IPS-11a (cell line): ENCODE measurements around the gene SMAD4.
"Not testable (repeated sequence)": the region's sequence is repeated elsewhere in the genome, so short reads cannot be mapped to it uniquely, and the experiment has no call there.

Experiments
- H3K4me3 ChIP-seq: one replicate; pipeline ENCODE4 v1.5.1; 2013; ENCODE audit warnings: low read depth, low read length, control low read depth

SMAD4 gene

DNA sequence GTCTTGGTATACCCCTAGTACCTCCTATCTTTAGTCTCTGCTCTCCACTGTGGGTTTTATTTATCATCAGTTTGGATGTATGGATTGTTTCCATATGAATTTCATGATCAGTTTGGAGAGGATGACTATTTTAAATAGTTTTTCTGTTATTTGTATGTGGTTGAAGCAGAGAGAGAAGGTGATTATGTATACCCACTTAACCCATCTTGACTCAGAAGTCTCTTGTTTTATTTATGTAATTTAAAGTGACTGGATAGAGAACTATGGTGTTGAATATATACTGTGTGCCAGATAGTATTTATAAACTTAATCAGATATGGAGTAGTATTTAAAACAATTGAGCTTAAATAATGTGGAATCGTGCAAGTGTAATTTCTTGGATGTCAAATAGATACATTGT lies 39.9 kb downstream of the SMAD4 start:
- no peak overlapping the region for H3K4me3 ChIP-seq

DNA sequence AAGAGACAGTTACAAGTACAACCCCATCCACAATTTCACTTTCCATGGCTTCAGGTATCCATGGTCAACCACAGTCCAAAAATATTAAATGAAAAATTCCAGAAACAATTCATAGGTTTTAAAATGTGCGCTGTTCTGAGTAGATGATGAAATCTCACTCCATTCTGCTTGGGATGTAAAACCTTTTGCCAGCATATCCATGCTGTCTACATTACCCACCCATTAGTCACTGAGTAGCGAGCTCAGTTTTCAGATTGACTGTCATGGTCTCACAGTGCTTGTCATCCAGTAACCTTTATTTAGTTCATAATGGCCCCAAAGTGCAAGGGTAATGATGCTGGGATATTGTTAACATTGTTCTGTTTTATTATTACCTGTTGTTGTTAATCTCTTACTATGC lies 40.5 kb downstream of the SMAD4 start:
- H3K4me3 ChIP-seq, result no peak overlapping the region

DNA sequence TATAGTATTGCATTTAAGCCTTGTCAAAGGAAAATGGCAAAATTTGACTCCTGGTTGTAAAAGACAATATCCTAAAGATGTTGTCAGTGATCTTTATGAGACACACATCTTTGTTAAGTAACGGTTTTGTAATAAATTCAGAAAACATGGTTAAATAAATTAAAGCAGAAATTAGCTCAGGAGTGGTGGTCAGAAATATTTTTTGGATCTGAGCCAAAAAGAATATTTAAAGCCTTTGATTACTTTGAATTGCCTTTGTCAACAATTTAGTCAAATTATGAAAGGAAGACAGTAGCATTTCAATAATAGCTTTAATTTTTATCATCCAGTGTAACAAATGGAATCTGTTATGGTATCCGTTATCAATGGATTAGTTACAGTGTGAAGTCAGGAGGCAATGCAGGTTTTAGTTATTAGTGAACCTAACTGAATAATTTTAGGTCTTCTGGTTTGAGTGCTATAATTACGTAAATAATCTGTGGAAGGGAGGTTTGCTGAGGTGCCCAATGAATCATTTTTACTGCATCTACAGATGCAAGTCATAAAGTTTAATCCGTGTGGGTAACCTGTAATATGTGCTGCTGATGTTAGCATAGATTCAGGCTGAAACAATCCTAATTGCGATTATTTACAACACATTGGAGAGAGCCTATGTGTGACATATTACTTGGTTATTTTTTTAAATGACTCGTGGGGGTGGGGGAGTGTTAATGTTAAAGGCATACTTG lies 42.7 kb downstream of the SMAD4 start:
- no peak overlapping the region for H3K4me3 ChIP-seq

DNA sequence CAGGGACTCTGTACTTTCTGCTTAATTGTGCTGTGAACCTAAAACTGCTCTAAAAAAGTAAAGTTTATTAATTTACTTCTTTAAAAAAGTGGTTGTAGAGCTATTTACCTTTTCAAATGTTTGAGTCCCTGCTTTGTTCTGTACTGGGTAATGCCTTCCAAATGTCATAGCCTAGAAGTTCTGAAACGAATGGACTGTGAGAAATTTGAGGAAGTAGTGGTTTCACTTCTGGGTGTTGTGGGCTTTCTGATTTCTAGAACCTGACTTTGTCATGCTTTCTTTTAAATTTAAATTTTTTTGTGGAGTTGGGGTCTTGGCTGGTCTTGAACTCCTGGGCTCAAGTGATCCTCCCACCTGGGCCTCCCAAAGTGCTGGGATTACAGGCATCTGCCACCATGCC lies 44.6 kb downstream of the SMAD4 start:
- H3K4me3 ChIP-seq, result no peak overlapping the region

DNA sequence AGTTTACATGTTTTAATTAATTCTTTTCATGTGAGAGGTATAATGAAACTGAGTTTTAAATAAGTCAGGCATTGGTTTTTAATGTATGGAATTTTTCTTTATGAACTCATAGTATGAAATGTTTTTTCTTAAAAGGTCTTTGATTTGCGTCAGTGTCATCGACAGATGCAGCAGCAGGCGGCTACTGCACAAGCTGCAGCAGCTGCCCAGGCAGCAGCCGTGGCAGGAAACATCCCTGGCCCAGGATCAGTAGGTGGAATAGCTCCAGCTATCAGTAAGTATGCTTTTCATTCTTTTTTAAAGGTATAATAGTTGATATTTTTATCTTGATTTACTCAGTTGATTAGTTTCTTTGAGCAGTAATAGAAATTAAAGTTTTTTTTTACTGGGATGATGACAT lies 46.5 kb downstream of the SMAD4 start:
- H3K4me3 ChIP-seq, result no peak overlapping the region

DNA sequence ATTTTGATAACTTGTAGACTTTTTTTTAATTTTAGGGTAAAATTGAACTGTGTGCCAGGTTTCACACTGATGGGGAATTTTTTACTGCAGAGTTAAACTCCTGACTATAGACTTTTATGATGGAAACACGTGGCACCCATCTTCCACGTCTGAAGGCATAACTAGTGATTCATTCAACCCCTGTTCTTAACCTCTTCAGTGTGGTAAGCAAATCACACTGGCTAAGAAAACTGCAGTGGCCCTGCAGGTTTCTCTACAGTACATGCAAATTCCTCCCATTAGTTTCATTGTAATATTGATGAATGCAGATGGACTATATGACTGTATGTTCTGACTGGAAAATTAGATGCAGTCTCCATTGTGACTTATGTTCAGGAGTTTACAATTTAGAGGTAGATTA lies 47.2 kb downstream of the SMAD4 start:
- H3K4me3 ChIP-seq, result no peak overlapping the region

DNA sequence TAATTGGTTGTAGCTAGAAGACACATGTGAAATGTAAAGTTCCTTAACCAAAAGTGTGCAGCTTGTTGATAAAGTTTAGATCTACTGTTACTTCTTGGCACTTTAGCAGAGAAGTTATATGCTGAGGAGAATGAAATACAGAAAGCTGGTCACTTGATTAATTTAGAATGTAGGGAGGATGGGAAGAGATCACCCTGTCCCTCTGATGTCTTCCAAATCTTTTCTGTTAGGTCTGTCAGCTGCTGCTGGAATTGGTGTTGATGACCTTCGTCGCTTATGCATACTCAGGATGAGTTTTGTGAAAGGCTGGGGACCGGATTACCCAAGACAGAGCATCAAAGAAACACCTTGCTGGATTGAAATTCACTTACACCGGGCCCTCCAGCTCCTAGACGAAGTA lies 48.0 kb downstream of the SMAD4 start:
- H3K4me3 ChIP-seq, result no peak overlapping the region

DNA sequence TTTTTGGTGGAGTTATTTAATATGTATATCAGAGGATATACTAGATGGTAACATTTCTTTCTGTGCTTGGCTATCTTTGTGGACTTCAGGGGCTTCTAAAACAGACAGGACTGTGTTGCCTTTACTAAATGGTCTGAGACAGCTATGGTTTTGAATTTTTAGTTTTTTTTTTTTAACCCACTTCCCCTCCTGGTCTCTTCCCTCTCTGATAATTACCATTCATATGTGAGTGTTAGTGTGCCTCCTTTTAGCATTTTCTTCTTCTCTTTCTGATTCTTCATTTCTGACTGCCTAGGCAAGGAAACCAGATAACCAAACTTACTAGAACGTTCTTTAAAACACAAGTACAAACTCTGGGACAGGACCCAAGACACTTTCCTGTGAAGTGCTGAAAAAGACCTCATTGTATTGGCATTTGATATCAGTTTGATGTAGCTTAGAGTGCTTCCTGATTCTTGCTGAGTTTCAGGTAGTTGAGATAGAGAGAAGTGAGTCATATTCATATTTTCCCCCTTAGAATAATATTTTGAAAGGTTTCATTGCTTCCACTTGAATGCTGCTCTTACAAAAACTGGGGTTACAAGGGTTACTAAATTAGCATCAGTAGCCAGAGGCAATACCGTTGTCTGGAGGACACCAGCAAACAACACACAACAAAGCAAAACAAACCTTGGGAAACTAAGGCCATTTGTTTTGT lies 52.7 kb downstream of the SMAD4 start:
- H3K4me3 ChIP-seq, result no peak overlapping the region

DNA sequence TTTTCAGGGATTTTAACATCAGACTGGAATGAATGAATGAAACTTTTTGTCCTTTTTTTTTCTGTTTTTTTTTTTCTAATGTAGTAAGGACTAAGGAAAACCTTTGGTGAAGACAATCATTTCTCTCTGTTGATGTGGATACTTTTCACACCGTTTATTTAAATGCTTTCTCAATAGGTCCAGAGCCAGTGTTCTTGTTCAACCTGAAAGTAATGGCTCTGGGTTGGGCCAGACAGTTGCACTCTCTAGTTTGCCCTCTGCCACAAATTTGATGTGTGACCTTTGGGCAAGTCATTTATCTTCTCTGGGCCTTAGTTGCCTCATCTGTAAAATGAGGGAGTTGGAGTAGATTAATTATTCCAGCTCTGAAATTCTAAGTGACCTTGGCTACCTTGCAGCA lies 53.4 kb downstream of the SMAD4 start:
- no peak overlapping the region for H3K4me3 ChIP-seq

DNA sequence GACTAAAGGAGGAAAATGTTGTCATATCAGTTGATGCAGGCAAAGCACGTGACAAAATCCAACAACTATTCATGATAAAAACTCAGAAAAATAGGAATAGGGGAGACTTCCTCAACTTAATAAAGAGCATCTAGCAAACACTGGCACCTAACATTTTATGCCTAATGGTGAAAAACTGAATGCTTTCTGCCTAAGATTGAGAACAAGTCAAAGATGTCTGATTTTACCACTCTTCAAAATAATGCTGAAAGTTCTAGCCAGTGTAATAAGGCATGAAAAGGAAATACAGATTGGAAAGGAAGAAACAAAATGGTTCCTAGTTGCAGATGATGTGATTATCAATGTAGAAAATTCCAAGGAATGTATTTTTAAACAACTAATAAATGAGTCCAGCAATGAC lies 58.4 kb downstream of the SMAD4 start:
- H3K4me3 ChIP-seq, result no peak overlapping the region

DNA sequence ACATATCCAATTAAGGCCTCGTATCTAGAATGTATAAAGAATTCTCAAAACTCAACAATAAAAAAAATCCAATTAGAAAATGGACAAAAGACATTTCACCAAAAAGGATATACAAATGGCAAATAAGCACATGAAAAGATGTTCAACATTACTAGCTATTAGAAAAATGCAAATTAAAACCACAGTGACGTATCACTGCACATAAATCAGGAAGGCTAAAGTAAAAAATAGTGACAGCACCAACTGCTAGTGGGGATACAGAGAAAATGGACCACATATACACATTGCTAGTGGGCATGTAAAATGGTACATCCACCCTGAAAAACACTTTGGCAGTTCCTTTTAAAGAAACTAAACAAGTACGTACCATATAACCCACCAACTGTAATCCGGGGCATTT lies 59.7 kb downstream of the SMAD4 start:
- H3K4me3 ChIP-seq, result no peak overlapping the region

DNA sequence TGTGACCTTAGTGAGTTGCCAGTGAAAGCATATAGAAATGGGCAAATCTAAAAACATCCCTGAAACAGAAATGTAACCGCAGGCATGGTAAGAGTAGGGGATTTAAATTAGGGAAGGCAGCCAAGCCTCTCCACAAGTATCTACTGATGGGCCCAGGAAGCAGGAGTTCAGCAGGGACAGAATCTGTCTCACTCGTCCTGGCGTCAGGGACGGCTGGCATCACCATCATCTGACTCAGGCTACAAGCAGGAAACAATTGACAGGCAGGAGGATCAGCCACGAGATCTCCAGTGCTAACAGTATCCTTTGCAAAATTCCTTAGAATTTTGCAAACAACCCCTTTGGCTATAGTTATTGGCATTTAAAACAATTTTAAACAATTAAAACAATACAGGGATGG lies 61.3 kb downstream of the SMAD4 start:
- H3K4me3 ChIP-seq, result no peak overlapping the region

DNA sequence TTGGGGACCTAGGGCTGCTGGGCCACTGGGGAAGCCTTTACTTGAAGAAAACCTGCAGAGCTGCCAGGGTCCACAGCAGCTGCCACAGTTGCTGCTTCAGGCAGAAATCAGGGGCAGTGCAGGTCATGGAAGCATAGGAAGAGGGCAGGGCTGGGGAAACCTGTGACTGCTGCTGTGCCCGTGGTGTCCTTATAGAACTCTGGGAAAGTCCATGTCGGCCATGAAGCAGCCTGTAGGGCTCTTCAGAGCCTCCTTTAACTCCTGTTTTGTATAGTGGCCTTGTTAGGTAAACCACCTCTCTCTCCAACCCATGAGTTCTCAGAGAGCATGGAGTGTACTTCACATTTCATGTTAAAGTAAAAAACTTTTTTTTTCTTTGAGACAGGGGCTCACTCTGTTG lies 62.1 kb downstream of the SMAD4 start:
- H3K4me3 ChIP-seq, result no peak overlapping the region

DNA sequence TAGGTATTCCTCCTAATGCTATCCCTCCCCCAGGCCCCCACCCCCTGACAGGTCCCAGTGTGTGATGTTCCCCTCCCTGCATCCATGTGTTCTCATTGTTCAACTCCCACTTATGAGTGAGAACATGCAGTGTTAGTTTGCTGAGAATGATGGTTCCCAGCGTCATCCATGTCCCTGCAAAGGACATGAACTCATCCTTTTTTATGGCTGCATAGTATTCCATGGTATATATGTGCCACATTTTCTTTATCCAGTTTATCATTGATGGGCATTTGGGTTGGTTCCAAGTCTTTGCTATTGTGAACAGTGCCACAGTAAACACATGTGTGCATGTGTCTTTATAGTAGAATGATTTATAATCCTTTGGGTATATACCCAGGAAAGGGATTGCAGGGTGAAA lies 63.0 kb downstream of the SMAD4 start:
- not testable (repeated sequence) for H3K4me3 ChIP-seq

DNA sequence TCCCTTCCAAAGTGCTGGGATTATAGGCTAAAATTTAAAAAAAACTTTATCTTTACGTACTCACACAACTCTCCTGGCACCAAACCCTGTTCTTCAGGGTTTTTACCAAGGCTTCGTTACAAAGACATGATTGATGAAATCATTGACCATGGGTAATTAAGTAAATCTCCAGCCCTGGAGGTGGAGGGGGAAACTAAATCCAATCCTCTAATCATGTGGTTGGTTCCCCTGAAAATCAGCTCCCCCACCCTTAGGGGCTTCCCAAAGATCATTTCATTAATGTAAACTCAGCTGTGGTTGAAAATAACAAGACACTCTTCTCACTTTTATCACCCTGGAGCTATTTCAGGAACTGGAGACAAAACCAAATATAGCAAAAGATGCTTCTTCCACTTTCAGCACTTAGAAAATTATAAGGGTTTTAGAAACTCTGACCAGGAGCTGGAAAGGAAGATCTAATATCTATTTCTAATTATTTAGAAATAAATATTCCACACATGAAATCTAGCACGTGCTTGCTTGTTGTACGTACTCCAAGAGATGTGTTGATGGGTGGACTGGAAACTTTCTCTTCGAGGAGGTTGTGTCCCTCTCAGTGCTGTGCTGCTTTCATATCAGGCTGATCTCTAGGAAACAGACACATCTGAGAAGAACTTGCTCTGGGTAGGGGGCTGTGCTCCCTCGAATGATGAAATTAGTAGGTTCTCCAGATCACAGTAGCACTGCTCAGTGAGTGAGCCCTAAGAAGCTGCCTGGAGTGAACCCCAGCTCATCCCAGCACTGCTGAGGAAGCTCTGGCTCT lies 67.2 kb downstream of the SMAD4 start:
- H3K4me3 ChIP-seq, result no peak overlapping the region

DNA sequence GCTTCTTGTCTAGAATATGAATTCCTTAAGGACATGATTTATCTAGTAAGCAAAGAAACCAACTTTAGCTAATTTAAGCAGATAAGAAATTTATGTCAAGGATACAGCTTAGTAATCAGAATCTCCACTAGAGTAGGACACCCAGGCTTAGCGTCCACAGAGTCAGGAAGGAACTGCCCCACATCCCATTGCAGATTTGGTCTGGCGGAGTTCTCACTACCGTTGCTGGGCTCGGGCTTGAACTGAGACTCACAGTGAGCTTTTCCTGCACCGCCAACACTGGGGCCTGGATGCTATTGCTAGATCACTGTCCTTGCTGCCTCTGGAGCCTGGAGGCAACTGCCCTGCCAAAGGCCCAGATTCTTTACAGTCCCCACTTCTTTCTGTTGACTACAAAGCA lies 68.1 kb downstream of the SMAD4 start:
- H3K4me3 ChIP-seq, result no peak overlapping the region

DNA sequence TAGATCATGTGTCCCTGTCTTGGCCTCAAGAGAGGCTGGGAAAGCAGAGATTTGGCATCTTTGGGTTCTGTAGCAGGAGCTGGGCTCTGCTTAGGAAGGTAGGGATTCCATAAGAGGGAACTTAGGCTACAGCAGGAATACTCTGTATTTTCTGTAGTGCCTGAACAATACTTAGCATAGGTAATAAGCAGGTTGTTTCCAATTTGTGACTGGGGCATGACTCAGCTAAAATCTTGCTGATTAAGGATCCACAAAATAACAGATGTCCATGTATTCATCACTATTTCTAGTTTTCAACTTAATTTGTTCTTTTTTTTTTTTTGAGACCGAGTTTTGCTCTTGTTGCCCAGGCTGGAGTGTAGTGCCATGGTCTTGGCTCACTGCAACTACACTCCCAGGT lies 68.5 kb downstream of the SMAD4 start:
- H3K4me3 ChIP-seq, result no peak overlapping the region

DNA sequence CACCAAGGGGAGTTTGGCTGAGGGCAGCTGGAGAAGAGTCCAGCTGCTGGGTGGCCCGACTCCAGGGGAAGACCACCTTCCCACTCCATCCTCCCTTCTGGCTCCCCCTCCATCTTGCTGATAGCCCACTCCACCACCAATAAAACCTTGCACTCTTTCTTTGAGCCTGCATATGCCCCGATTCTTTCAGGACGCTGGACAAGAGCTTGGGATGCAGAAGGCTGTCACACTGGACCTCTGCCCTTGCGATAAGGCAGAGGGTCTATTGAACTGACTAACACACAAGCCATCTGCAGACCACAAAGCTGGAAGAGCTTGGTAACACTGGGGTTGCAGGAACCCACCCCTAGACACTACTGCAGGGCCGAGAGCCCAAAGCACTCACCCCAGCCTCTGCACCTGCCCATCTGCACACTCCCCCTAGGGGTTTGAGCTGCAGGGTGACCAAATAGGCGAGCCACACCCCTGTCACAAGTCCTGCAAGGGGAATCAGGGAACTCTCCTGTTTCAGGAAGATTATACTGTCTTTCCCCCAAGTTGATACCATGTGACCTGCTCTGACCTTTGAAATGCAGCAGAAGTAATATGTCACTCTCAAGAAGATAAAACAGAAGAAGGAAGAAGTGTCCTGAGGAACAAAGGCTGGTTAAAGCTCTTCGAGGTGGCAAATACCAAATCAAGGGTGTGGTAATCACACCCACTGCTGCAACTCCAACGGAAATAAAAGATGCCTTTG lies 70.5 kb downstream of the SMAD4 start:
- H3K4me3 ChIP-seq, result no peak overlapping the region

DNA sequence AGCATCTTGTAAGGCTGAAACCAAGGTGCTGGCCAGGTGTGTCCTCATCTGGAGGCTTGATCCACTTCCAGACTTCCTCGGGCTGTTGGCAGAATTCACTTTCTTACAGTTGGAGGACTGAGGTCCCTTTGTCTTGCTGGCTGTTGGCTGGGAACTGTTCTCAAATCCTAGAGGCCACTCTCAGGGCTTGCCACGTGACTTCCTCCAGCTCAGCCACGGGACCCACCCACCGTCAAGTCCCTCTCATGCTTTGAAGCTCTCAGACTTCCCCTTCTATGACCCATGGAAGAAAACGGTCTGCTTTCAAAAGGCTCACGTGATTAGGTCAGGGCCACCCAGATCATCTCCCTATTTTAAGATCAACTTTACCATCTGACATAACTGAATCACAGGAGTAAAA lies 77.1 kb downstream of the SMAD4 start:
- no peak overlapping the region for H3K4me3 ChIP-seq

DNA sequence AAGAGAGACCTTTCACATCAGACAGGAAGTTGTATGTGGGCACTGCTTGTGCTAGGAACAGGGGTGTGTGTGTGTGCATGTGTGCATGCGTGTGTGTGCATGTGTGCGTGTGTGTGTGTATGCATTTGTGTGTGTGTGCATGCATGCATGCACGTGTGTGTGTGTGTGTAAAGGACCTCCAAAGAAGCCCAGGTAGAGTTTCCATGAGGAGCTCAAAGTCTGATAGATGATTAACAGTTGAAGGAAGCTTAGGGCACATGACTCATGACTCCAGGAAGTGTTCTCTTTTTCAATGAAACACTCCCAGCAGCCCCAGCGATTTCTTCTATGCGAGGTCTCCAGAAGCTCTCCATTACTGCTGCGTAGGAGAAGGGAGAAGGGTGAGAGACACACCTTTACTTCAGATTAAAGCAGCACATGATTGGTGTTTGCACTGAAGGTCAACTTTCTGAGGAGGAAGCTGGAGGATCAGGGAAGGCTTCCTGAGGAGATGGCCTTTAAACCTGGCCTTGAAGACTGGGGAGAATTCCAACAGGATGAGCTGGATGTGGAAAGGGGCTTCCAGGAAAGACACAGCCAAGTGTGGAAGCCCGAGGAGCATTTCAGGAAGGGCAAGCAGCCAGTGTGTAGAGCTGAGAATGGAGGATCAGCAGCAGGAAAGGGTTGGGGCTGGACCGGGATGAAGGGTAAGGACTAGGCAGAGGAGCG lies 77.7 kb downstream of the SMAD4 start:
- H3K4me3 ChIP-seq, result no peak overlapping the region

DNA sequence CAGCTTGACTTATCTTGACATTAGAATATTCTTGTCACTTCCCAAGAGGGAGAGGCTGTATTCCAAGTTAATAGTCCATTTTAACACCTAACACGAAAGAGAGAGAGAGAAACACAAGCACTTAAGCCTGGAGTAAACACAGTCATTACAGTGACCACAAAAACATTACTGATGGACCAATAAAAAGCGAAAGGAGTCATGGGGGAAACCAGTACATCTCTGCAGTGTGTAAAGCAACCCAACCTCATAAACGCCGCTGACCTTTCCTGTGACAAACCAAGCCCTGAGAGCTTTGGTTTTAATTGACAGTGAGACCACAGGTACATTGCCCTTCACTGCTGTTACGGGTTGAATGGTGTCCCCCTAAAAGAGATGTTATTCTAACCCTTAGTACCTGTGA lies 78.3 kb downstream of the SMAD4 start:
- no peak overlapping the region for H3K4me3 ChIP-seq
